Naive thymus-derived CD4-positive, alpha-beta T cell (primary cell): ENCODE measurements around the gene ZBED2. TPM values are rescaled to one million over a fixed set of nuclear protein-coding genes. Genes with fewer than 3 reads are reported as not detected.

Experiments
- ATAC-seq: fragments of 150-1000 bp; cut with Tn5 transposase; 2 replicates; pipeline ENCODE4 v1.10.0; 2021; ENCODE audit warnings: mild to moderate bottlenecking, moderate library complexity
- CTCF ChIA-PET: fragments of 350-600 bp; sonication (Branson Sonifier 250); formaldehyde crosslinking; loops from one replicate; lab custom pipeline; 2021; ENCODE audit warnings: antibody characterized with exemption; lab: Charles Lee
- POLR2A ChIA-PET: fragments of 350-600 bp; sonication (Branson Sonifier 250); formaldehyde crosslinking; loops from one replicate; lab custom pipeline; 2021; ENCODE audit warnings: antibody characterized with exemption, inconsistent platforms; lab: Charles Lee
- DNase-seq, 9 donors: peaks; one replicate each; pipeline versions ENCODE4 v3.0.0 to v3.0.0-alpha.2; 2020 to 2022; ENCODE audit warnings: mixed read lengths in 1 of 9
- H3K27ac ChIP-seq: one replicate; pipeline ENCODE4 v1.7.0; 2013; ENCODE audit warnings: mild to moderate bottlenecking, low read depth, low read length, moderate library complexity
- H3K27me3 ChIP-seq, 2 donors: one replicate each; pipeline ENCODE4 v1.7.0; 2013; ENCODE audit warnings: low read length in 2 of 2, mild to moderate bottlenecking in 2 of 2, moderate library complexity in 2 of 2; ENCODE audit not compliant: control insufficient read depth in 2 of 2, insufficient read depth in 2 of 2
- H3K36me3 ChIP-seq, 3 experiments: 1 replicate in 2 of 3; 2 replicates in 1 of 3; pipeline ENCODE4 v1.7.0; 2013; ENCODE audit warnings: low read length in 3 of 3, mild to moderate bottlenecking in 3 of 3, moderate library complexity in 1 of 3; ENCODE audit not compliant: insufficient read depth in 3 of 3, control insufficient read depth in 2 of 3
- H3K4me1 ChIP-seq, 2 donors: one replicate each; pipeline ENCODE4 v1.7.0; 2013; ENCODE audit warnings: low read length in 2 of 2, mild to moderate bottlenecking in 2 of 2, moderate library complexity in 1 of 2; ENCODE audit not compliant: control insufficient read depth in 2 of 2, insufficient read depth in 2 of 2
- H3K4me3 ChIP-seq: 2 replicates; pipeline ENCODE4 v1.7.0; 2013; ENCODE audit warnings: mild to moderate bottlenecking, low read length
- H3K9me3 ChIP-seq, 3 experiments: 1 replicate in 2 of 3; 2 replicates in 1 of 3; pipeline ENCODE4 v1.7.0; 2013; ENCODE audit warnings: low read length in 3 of 3; ENCODE audit not compliant: control insufficient read depth in 2 of 3
- H3K27ac Mint-ChIP-seq, 9 donors: one replicate each; pipeline ENCODE4 v1.8.0; 2020 to 2022; ENCODE audit warnings: mixed read lengths in 9 of 9, mild to moderate bottlenecking in 8 of 9, moderate library complexity in 5 of 9, inconsistent platforms in 2 of 9
- H3K27me3 Mint-ChIP-seq, 5 donors: one replicate each; pipeline ENCODE4 v1.8.0; 2021 to 2022; ENCODE audit warnings: mixed read lengths in 5 of 5, mild to moderate bottlenecking in 1 of 5
- H3K36me3 Mint-ChIP-seq, 5 donors: one replicate each; pipeline ENCODE4 v1.8.0; 2020 to 2022; ENCODE audit warnings: mixed read lengths in 5 of 5, mild to moderate bottlenecking in 3 of 5, inconsistent platforms in 1 of 5
- H3K4me1 Mint-ChIP-seq, 7 donors: one replicate each; pipeline ENCODE4 v1.8.0; 2020 to 2022; ENCODE audit warnings: mixed read lengths in 7 of 7, mild to moderate bottlenecking in 3 of 7, inconsistent platforms in 1 of 7
- H3K4me3 Mint-ChIP-seq, 10 donors: one replicate each; pipeline ENCODE4 v1.8.0; 2020 to 2022; ENCODE audit warnings: mild to moderate bottlenecking in 10 of 10, mixed read lengths in 10 of 10, moderate library complexity in 6 of 10, inconsistent platforms in 2 of 10
- H3K9me3 Mint-ChIP-seq, 11 donors: one replicate each; pipeline ENCODE4 v1.8.0; 2020 to 2022; ENCODE audit warnings: mixed read lengths in 11 of 11, mild to moderate bottlenecking in 4 of 11, inconsistent platforms in 1 of 11, moderate library complexity in 1 of 11
- intact Hi-C, 2 donors: fragments of 100-400 bp; cut with micrococcal nuclease; formaldehyde crosslinking; loops; one replicate each; pipeline ENCODE4 v1.15.1; 2023
- polyA plus RNA-seq, 2 donors: library from polyadenylated mRNA; unstranded; fragments of 300-500 nt; fragmentation: Illumina TruSeq; gene quantifications; one replicate each; pipeline ENCODE4 v1.2.3, GENCODE V29; 2021
- total RNA-seq, 6 experiments: library from RNA in 5 of 6; stranded (reverse) in 5 of 6; gene quantifications; 1 replicate in 5 of 6; 2 replicates in 1 of 6; pipeline ENCODE4 v1.2.3 and lab custom pipeline; 2021 to 2026

The ZBED2 gene
- total and polyA plus RNA-seq, 7 experiments from 2014 or later, result 0.13 to 51.8 (median 0.96) TPM; not detected in 1

- Histone ChIP-seq H3K4me1 (peaks cover 0 to 21% of the 10 kb centered on the region in 2 donors), H3K9me3 (no peaks in the 10 kb centered on the region), H3K27me3 (no peaks in the 10 kb centered on the region), H3K36me3 (peaks cover 0 to 60% (median 6%) of the 10 kb centered on the region in 3 experiments), H3K27ac (no peak overlapping the region), H3K4me3 (no peak overlapping the region)
- no peaks in the 10 kb centered on the region for H3K27me3 Mint-ChIP-seq
- POLR2A ChIA-PET, result interaction anchor here (1.0 kb wide), 1 partner anchor 12 kb away, joined by 3 read pairs; no protein-coding TSS in a partner anchor
- CTCF ChIA-PET, result no interaction called here
- no peaks in the 10 kb centered on the region for H3K9me3 Mint-ChIP-seq
- peak overlapping the region in 1 of 10 donors; percentile 83 for H3K4me3 Mint-ChIP-seq
- H3K4me1 Mint-ChIP-seq, result peaks cover 11 to 84% (median 24%) of the 10 kb centered on the region in 7 donors
- no peak for DNase-seq
- intact Hi-C loops, result loop anchor here in 1 of 2 donors (2.0 to 10.0 kb wide), 2 partner anchors 51 to 901 kb away; partner anchors contain the start of genes BTLA and CD96
- no peak for ATAC-seq
- peak overlapping the region in 8 of 9 donors; percentile 3 to 91 (median 20) for H3K27ac Mint-ChIP-seq
- peaks cover 11 to 67% (median 44%) of the 10 kb centered on the region in 5 donors for H3K36me3 Mint-ChIP-seq
These were observed 941 bp downstream of the ZBED2 start for GRCh38 chr3:111594205-111594604.

DNA sequence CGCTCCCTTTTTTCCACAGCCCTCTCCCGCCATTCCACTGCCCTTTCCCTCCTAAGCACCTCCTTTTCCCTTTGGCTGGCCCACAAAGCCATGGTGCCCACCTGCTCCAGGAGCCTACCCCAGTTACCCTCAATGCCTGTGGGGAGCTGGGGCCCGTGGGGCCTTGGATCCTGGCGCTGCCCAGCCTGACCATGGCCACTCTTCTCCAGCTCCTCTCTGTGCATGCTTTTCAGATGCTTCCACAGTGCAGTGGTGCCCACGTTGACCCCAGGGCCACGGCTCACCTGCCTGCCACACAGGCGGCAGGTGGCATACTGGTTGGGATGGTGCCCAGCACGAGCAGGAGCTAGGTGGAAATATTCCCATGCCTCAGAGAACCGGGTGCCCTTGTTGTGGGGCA, 1.5 kb downstream of the ZBED2 start:
- Histone ChIP-seq H3K4me1 (peaks cover 0 to 21% of the 10 kb centered on the region in 2 donors), H3K27ac (no peak overlapping the region), H3K27me3 (no peaks in the 10 kb centered on the region), H3K36me3 (peaks cover 0 to 60% (median 6%) of the 10 kb centered on the region in 3 experiments), H3K9me3 (no peaks in the 10 kb centered on the region), H3K4me3 (no peak overlapping the region)
- CTCF ChIA-PET, result no interaction called here
- Mint-ChIP-seq H3K27ac (peak overlapping the region in 7 of 9 donors; percentile 3 to 91 (median 20)), H3K36me3 (peaks cover 11 to 69% (median 45%) of the 10 kb centered on the region in 5 donors), H3K4me1 (peaks cover 11 to 87% (median 24%) of the 10 kb centered on the region in 7 donors), H3K27me3 (no peaks in the 10 kb centered on the region), H3K9me3 (no peaks in the 10 kb centered on the region), H3K4me3 (peak overlapping the region in 1 of 10 donors; percentile 83)
- DNase-seq (no peak), ATAC-seq (no peak)
- POLR2A ChIA-PET, result no interaction called here
- intact Hi-C loops, result loop anchor here (2.0 to 10.0 kb wide), 3 partner anchors 15 to 901 kb away; partner anchors contain the start of genes BTLA (in 1 of the 2) and CD96 (in 1 of the 2)

DNA sequence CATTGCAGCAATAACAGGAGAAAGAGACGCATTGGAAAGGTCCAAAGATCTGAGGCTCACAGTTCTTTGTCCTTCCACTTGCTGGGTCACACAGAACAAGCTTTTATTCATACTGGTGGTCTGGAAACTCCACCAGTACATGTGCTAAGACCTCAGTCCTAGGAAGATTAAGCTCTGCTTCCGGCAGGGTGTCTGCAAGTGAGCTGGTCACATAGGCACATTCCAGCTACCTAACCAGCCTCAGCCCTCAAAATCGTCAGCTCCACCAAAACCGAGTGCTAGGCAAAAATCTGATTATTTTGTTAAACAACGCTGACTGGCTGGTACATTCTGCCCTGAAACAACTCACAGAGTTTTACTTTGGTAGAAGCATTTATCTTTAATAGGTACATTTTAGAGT, 2.2 kb downstream of the ZBED2 start:
- Mint-ChIP-seq H3K36me3 (peaks cover 8 to 67% (median 47%) of the 10 kb centered on the region in 5 donors), H3K27me3 (no peaks in the 10 kb centered on the region), H3K4me3 (peak overlapping the region in 1 of 10 donors; percentile 83), H3K4me1 (peaks cover 11 to 88% (median 30%) of the 10 kb centered on the region in 7 donors), H3K9me3 (no peaks in the 10 kb centered on the region), H3K27ac (peak overlapping the region in 5 of 9 donors; percentile 2 to 91 (median 15))
- DNase-seq, result no peak
- Histone ChIP-seq H3K4me3 (no peak overlapping the region), H3K27ac (no peak overlapping the region), H3K36me3 (peaks cover 0 to 56% (median 0%) of the 10 kb centered on the region in 3 experiments), H3K27me3 (no peaks in the 10 kb centered on the region), H3K4me1 (peaks cover 0 to 21% of the 10 kb centered on the region in 2 donors), H3K9me3 (no peaks in the 10 kb centered on the region)
- ATAC-seq, result no peak
- ChIA-PET CTCF (interaction anchor here (0.6 kb wide), 1 partner anchor 840 kb away, joined by 3 read pairs; no protein-coding TSS in a partner anchor), POLR2A (no interaction called here)
- intact Hi-C loops, result loop anchor here (2.0 to 10.0 kb wide), 2 partner anchors 16 to 902 kb away; partner anchors contain the start of gene BTLA (in 1 of the 2)

DNA sequence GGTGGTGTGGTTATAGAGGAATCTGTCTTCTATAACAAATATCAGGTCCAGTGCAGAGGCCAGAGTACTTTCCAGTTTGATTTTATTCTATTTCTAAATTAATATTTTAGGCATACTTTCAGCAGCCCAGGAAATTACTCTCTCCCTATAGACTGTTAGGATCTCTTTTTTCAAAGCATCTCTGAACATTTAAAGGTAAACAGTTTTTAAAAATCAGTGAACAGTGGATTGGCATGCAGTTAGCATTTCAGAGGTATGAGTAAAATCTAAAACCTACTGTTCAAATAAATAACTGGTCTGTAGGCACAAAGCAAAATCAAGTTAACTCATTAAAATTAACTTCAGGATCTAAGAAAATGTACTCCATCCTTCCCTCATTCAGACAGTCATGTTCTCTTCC, 3.0 kb downstream of the ZBED2 start:
- no peaks in the 10 kb centered on the region for H3K9me3 ChIP-seq
- Mint-ChIP-seq H3K36me3 (peaks cover 12 to 70% (median 45%) of the 10 kb centered on the region in 5 donors), H3K27ac (peak overlapping the region in 7 of 9 donors; percentile 6 to 91 (median 51)), H3K4me3 (peak overlapping the region in 1 of 10 donors; percentile 83), H3K9me3 (no peaks in the 10 kb centered on the region), H3K27me3 (no peaks in the 10 kb centered on the region), H3K4me1 (peaks cover 11 to 87% (median 36%) of the 10 kb centered on the region in 7 donors)
- H3K4me1 ChIP-seq, result peaks cover 0 to 21% of the 10 kb centered on the region in 2 donors
- ATAC-seq (no peak), DNase-seq (no peak)
- H3K36me3 ChIP-seq, result peaks cover 0 to 61% (median 0%) of the 10 kb centered on the region in 3 experiments
- no peaks in the 10 kb centered on the region for H3K27me3 ChIP-seq
- CTCF ChIA-PET, result no interaction called here
- intact Hi-C loops, result loop anchor here (2.0 to 10.0 kb wide), 2 partner anchors 17 to 903 kb away; partner anchors contain the start of gene BTLA (in 1 of the 2)
- H3K27ac ChIP-seq, result no peak overlapping the region
- POLR2A ChIA-PET, result interaction anchor here (0.6 kb wide), 1 partner anchor 27 kb away, joined by 3 read pairs; no protein-coding TSS in a partner anchor
- H3K4me3 ChIP-seq, result no peak overlapping the region

DNA sequence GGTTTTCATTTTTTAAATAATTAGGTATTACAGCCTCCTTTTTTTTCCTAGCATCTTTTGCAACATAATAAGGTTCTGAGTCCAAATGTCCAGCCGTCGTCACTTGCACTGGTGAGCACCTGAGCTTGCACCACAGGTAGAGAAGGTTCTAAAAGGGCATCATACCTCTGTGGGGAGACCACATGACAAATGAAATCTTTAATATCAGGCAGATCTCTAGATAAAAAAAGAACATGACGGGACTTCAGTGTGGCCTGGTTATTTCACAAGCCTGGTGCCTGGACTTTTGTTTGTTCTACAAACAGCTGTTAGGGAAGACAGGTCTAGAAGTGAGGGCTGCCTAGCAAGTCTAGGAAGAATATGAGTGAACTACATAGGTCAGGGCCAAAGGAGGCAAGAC, 3.6 kb downstream of the ZBED2 start:
- no peak overlapping the region for H3K27ac ChIP-seq
- H3K4me1 Mint-ChIP-seq, result peaks cover 11 to 86% (median 36%) of the 10 kb centered on the region in 7 donors
- no peak for ATAC-seq
- intact Hi-C loops, result loop anchor here (2.0 to 10.0 kb wide), 2 partner anchors 19 to 903 kb away; partner anchors contain the start of gene BTLA (in 1 of the 2)
- H3K4me3 Mint-ChIP-seq, result peak overlapping the region in 1 of 10 donors; percentile 46
- peaks cover 0 to 66% (median 0%) of the 10 kb centered on the region in 3 experiments for H3K36me3 ChIP-seq
- H3K27me3 ChIP-seq, result no peaks in the 10 kb centered on the region
- H3K27me3 Mint-ChIP-seq, result no peaks in the 10 kb centered on the region
- no peaks in the 10 kb centered on the region for H3K9me3 ChIP-seq
- peaks cover 16 to 73% (median 50%) of the 10 kb centered on the region in 5 donors for H3K36me3 Mint-ChIP-seq
- H3K27ac Mint-ChIP-seq, result peak overlapping the region in 2 of 9 donors; percentile 8 to 21
- no peak overlapping the region for H3K4me3 ChIP-seq
- DNase-seq, result no peak
- peaks cover 0 to 21% of the 10 kb centered on the region in 2 donors for H3K4me1 ChIP-seq
- peaks cover 0 to 3% (median 0%) of the 10 kb centered on the region in 11 donors for H3K9me3 Mint-ChIP-seq
- POLR2A ChIA-PET, result interaction anchor here (0.6 to 0.7 kb wide), 2 partner anchors 26 to 37 kb away, joined by 3 to 4 read pairs; no protein-coding TSS in a partner anchor
- CTCF ChIA-PET, result no interaction called here

DNA sequence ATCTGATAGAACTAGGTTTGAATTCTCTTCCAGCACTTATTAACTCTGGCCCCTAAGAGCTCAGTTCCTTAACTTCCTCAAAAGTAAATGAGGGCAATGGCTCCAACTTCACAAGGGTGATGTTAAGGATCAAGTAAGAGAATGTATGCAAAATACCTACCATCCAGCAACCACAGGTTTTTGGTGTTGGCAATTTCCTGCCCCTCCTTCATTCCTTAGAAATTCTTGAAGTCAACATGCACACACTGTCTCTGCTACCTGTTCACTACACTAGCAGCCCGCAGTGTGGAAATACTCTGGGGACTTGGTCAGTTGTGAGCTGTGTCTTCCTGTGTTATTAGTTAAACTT, 5.0 kb downstream of the ZBED2 start:
- CTCF ChIA-PET, result interaction anchor here (0.6 kb wide), 1 partner anchor 305 kb away, joined by 8 read pairs; no protein-coding TSS in a partner anchor
- H3K4me3 ChIP-seq, result no peak overlapping the region
- Mint-ChIP-seq H3K27ac (peak overlapping the region in 3 of 9 donors; percentile 9 to 48 (median 24)), H3K4me1 (peaks cover 11 to 77% (median 32%) of the 10 kb centered on the region in 7 donors), H3K27me3 (no peaks in the 10 kb centered on the region), H3K9me3 (peaks cover 0 to 3% (median 0%) of the 10 kb centered on the region in 11 donors), H3K4me3 (peak overlapping the region in 1 of 10 donors; percentile 29), H3K36me3 (peaks cover 20 to 79% (median 61%) of the 10 kb centered on the region in 5 donors)
- ATAC-seq, result no peak
- H3K36me3 ChIP-seq, result peaks cover 0 to 75% (median 0%) of the 10 kb centered on the region in 3 experiments
- no peak for DNase-seq
- POLR2A ChIA-PET, result interaction anchor here (1.1 kb wide), 1 partner anchor 10 kb away, joined by 3 read pairs; no protein-coding TSS in a partner anchor
- intact Hi-C loops, result loop anchor here (2.0 to 10.0 kb wide), 2 partner anchors 17 to 905 kb away; partner anchors contain the start of gene BTLA (in 1 of the 2)
- no peak overlapping the region for H3K27ac ChIP-seq
- no peaks in the 10 kb centered on the region for H3K27me3 ChIP-seq
- H3K9me3 ChIP-seq, result no peaks in the 10 kb centered on the region
- peaks cover 0 to 18% of the 10 kb centered on the region in 2 donors for H3K4me1 ChIP-seq
